GM11168 (cell line): Measurements from ENCODE around the gene COL5A2.

Experiments
- in situ Hi-C: fragments of 300-500 bp; cut with MboI; formaldehyde crosslinking; loops from one replicate; pipeline ENCODE4 v1.12.0; 2022; ENCODE audit warnings: low sequenced_read_pairs; ENCODE audit not compliant: unreplicated experiment

COL5A2 gene

DNA sequence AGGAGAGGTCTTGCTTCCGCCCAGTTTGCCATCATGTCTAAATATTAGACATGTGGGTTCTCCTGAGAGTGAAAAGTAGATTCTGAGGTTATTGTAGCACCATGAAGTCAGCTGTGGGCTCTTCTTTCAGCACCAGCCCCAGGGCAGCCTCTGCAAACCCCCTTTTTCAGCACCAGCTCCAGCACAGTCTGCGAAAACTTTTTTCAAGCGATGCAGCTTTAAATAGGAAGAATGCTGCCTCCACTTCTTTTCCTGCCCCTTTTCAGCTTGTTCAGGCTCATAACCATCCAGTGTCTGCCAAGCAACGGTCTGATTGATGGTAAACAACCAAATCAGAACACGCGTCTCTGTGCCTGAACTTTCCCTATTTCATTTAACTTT, at the start of gene COL5A2:
Gene COL5A2, minus strand, starts transcription at position 192 of the 381 bp plus-strand sequence. Its CDS starts 157 bp downstream, at position 35.
- in situ Hi-C loops = no loop called here

GRCh38 chr2:189226017-189226416, 46.5 kb upstream of the COL5A2 start:
- in situ Hi-C loops = no loop called here

GRCh38 chr2:189225032-189225431, 45.5 kb upstream of the COL5A2 start:
- in situ Hi-C loops = no loop called here

DNA sequence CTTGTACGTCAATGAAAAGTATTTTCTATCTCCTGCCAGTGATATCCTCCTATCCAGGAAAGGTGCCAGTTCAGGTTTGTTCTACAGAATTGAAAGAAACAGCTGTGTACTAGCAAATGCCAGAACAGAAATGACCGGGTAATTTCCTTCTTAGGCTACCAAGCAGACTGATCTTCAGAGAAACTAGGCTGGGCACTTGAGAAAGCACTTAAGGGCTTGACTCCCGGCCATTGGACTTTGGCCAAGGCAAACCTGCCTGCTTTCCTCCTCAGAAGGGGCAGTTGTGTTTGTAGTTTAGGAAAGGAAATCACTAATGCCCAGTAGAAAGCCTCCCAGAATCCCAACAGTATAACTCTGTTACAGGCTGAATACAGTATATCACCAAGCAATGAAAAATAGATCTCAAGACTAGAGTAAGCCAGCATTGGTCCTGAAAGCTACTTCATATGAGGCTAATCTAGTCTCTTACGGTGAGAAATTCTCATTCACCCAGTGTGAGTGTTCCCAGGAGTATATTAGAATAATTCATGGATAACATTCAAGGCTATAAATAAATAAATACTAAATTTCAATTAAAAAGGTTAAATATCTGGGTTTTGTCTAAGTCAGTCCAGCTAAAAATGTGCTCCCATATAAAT, 43.0 kb upstream of the COL5A2 start:
- in situ Hi-C loops = no loop called here

GRCh38 chr2:189221811-189222467, 42.4 kb upstream of the COL5A2 start:
- in situ Hi-C loops = no loop called here

DNA sequence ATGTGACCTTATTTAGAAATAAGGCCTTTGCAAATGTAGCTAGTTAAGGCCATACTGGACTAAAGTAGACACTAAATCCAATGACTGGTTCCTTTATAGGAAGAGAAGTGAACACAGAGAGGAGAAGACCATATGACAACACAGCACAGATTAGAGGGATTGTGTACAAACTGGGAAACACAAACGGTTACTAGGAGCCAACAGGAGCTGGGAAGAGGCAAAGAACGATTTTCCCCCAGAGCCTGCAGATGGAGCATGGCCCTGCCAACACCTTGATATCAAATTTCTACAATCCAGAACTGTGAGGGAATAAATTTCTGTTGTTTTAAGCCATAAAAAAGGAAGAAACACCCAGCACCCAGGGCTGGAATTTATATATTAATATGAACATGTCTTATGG, 38.7 kb upstream of the COL5A2 start:
- in situ Hi-C loops = no loop called here

DNA sequence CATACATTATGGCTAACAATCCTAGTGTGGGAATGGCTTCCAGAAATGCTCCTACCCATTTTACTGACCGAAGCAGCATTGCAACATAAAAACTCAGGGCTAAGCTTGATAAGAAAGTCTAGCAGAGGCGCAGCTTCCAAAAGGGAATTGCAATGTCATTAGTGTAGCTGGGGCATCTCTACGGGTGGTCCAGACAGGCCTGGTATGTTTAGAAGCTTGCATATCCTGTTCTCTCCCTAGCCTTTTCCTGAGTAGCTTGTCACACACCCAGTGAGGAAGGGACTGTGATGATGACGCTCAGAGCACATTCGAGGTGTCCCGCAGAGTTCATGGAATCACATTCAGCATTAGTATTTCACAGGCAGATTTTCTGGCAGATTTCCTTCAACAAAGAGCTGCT, 38.0 kb upstream of the COL5A2 start:
- in situ Hi-C loops = no loop called here

DNA sequence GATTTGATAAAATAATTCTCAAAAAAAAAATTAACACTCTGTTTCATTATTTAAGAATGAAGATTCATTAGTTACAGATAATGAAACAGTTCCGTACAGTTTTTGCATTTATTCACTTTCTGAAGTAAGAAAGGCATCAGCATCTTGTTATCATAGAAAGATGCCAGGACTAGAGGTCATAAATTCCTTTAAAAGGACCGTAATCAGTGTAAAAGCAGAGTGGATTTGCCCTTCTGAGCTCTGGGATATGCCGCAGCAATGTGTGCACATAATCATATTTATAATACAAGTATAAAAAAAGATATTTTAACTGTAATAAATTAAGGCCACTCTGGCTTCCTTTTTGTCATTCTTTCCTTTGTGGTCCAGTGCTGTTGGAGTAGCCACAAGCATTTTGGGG, 37.5 kb upstream of the COL5A2 start:
- in situ Hi-C loops = no loop called here

- in situ Hi-C loops = no loop called here
Observed at GRCh38 chr2:189214484-189214883, 34.9 kb upstream of the COL5A2 start.

DNA sequence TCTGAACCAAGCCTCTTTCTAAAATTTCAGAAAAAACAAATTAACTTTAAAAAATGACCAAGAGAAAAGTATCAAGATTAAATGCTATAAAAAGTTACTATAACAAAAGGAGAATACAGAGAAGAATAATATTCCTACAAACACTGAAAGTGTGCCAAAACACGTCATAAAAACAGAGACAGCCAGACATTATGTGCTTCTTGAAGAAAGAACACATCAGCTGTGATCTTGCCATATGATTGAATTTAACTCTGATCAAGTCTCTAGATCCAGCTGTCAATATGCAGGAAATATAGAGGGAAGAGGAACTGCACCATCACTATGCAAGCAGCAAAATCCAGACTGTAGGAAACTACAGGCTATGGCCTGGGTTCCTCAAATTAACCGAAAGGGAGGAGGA, 33.7 kb upstream of the COL5A2 start:
- in situ Hi-C loops = no loop called here

DNA sequence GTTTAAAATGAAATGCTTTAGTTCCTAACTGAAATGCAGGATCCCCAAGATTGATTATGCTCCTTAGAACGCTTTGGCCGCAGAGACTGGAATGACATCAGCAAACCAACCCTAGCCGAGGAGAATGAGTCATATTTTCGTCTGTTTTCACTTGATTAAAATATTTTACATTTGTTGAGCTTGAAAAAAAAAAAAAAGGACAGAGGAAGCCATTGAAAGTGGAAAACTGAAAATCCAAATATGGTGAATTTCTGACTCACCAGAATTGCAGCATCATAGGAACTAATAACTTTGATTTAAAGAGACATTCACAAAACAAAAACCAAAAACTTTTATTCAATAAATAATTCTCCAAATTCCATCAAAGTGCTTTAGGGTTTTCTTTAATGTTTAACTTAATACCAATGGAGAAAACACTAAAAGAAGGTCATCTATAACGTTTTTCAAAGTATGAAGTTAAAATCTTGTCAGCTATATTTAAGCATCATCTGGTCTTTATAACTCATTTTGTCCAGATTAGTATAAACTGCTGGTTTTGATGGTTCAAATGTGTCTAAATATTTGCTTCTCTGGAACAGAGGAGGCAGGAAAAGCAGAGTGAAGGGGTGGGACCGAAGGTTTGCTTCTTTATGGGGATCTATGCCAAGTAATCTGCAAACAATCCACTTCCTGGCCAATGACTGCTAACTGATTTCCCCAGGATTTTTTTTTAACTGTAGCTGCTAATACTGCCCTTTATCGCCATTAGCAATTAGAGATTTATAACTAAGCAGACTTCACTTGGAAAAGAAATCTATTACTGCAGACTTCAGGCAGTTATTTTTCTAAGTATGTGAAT, 30.9 kb upstream of the COL5A2 start:
- in situ Hi-C loops = no loop called here

- in situ Hi-C loops = no loop called here
Observed at GRCh38 chr2:189208254-189208653, 28.7 kb upstream of the COL5A2 start.

GRCh38 chr2:189204322-189204941, 24.9 kb upstream of the COL5A2 start:
- in situ Hi-C loops = no loop called here

DNA sequence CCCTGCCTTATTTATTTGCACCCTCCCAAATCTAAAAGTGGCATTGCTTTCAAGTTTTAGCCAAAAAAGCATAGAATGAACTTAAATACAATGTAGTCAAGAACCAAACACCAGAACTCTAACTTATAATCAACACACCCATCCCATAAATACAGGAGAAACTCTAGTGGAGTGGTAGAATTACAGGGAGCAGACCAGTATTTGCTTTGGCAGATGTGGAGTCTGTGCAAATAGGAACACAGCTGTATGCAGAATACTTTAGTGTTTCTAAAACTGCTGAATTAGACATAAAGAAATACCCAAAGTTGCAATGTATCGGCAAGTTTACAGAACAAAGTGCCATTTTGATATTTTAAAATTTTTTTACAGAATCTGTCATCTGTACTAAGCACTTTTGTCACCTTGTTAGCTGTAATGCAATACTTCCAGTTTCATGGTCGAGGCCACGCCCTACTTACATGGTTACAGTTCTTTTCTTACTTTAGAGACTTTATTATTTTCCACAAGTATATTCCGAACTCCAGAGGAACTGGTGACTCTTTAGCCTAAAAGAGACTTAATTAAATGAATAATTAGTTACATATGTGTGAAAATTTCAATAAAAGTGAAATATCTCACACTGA, 23.7 kb upstream of the COL5A2 start:
- in situ Hi-C loops = no loop called here

DNA sequence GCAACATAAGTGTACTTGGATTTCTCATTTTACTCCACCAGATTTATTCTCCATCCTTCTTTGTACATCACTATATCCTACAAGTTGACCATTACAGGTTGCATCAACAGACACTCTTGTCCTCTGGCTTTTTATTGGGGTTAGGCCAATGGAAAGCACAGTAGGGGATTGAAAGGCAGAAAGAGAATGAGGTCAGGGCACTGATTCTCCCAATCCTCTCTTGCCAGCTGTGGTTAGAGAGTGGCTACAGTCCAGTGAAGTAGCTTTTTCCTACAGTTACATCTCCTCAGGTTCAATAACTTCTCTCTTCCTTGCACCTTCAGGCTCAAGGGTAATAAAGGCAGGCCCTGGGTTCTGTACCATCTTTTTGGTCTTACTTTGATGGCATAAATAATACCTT, 20.2 kb upstream of the COL5A2 start:
- in situ Hi-C loops = no loop called here

DNA sequence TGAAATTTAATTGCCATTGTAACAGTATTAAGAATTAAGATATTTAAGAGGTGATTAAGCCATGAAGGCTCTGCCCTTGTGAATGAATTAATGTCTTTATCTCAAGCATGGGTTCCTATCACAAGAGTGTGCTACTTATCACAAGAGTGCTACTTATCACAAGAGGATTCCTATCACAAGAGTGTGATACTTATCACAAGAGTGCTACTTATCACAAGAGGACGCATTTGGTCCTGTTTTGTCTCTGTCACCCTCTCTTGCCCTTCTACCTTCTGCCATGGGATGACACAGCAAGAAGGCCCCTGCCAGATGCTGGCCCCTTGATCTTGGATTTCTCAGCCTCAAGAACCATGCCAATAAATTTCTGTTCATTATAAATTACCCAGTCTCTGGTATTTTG, 13.2 kb upstream of the COL5A2 start:
- in situ Hi-C loops = no loop called here

DNA sequence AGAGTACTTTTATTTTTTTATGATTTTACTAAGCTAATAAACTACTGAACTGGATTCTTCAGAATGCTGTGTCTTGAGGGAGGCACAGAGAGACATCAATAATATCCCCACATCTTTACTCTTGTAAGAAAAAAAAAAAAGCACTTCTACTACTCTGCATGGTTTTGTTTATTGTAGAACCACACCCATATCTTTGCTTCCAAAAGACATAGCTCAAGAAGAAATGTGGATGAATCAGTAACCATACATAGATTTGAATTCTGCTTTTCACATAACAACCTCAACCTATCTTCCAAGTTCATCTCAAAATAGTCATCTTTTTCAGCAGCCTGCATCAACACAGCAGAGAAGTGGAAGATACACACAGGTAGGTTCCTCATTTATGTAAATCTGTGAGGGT, 12.2 kb upstream of the COL5A2 start:
- in situ Hi-C loops = no loop called here

- in situ Hi-C loops = no loop called here
Observed at GRCh38 chr2:189190685-189191084, 11.1 kb upstream of the COL5A2 start.

- in situ Hi-C loops = no loop called here
Observed at GRCh38 chr2:189188115-189188805, 8.7 kb upstream of the COL5A2 start.

DNA sequence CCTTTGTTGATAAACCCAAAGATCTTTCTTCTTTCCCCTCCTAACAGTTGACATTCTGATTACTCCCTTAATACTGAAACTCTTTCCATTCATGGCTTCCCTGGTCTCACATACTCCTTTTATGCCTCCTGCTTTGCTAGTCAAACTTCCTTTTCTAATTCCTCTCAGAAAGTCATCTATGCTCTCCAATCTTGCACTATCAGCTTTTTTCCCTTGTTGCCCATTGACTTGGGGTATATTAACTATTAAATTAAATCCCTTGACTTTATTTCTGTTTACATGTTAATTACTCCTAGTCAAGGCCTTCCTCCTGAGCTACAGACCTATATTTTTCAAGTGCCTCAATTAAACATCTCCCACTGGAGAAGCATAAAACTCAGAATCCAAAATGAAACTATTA, 3.6 kb upstream of the COL5A2 start:
- in situ Hi-C loops = no loop called here
